GM18870 (cell line): ENCODE results near the gene MT1H.

ENCODE experiments used
- ATAC-seq: cut with Tn5 transposase; IDR thresholded peaks from one replicate; pipeline ENCODE4 v1.9.1; 2021; ENCODE audit warnings: moderate library complexity; ENCODE audit not compliant: unreplicated experiment

MT1H gene

GRCh38 chr16:56635441-56635967 is 34.1 kb upstream of the MT1H start:
- no peak for ATAC-seq

GRCh38 chr16:56636616-56637413 is 32.8 kb upstream of the MT1H start:
- ATAC-seq = no peak

GRCh38 chr16:56637814-56638750 is 31.5 kb upstream of the MT1H start, which contains the start of gene MT1A:
TSS of gene MT1A (plus strand) at chr16:56638666. CDS start at chr16:56638739, 73 bp downstream.
- no peak for ATAC-seq

GRCh38 chr16:56639045-56639444 is 30.6 kb upstream of the MT1H start:
- no peak for ATAC-seq

GRCh38 chr16:56640076-56640475 is 29.5 kb upstream of the MT1H start:
- no peak for ATAC-seq

GRCh38 chr16:56641166-56641565 is 28.4 kb upstream of the MT1H start:
- ATAC-seq = no peak

GRCh38 chr16:56643080-56643778 is 26.4 kb upstream of the MT1H start:
- ATAC-seq = no peak

GRCh38 chr16:56643833-56644232 is 25.8 kb upstream of the MT1H start:
- ATAC-seq = no peak

- ATAC-seq = no peak
These were observed 24.3 kb upstream of the MT1H start for GRCh38 chr16:56645311-56645710.

GRCh38 chr16:56645838-56646237 is 23.8 kb upstream of the MT1H start:
- ATAC-seq = no peak

- no peak for ATAC-seq
These were observed 21.8 kb upstream of the MT1H start for GRCh38 chr16:56647641-56648431.

GRCh38 chr16:56649271-56649670 is 20.3 kb upstream of the MT1H start:
- ATAC-seq = no peak

GRCh38 chr16:56649820-56650219 is 19.8 kb upstream of the MT1H start:
- ATAC-seq = no peak

- no peak for ATAC-seq
These were observed 18.0 kb upstream of the MT1H start, which contains the start of gene MT1B for GRCh38 chr16:56651586-56651985. TSS of gene MT1B (plus strand) at chr16:56651886. CDS start at chr16:56651954, 68 bp downstream.

GRCh38 chr16:56652600-56652999 is 17.0 kb upstream of the MT1H start:
- no peak for ATAC-seq

- no peak for ATAC-seq
These were observed 16.4 kb upstream of the MT1H start for GRCh38 chr16:56653218-56653617.

- ATAC-seq = no peak
These were observed 11.9 kb upstream of the MT1H start, which contains the start of gene MT1F for GRCh38 chr16:56657555-56658326. TSS of gene MT1F (plus strand) at chr16:56657959. CDS start at chr16:56658059, 100 bp downstream.

GRCh38 chr16:56658327-56658875 is 11.2 kb upstream of the MT1H start:
- ATAC-seq = no peak
